GDM1 (cell line): ENCODE measurements around the gene CERS6.
A peak's percentile ranks its signal among the peaks of the same experiment; 100 is the strongest.

ENCODE experiments used
- DNase-seq: peaks from one replicate; lab custom pipeline; 2025; lab: John Stamatoyannopoulos, UW

Gene CERS6

DNA sequence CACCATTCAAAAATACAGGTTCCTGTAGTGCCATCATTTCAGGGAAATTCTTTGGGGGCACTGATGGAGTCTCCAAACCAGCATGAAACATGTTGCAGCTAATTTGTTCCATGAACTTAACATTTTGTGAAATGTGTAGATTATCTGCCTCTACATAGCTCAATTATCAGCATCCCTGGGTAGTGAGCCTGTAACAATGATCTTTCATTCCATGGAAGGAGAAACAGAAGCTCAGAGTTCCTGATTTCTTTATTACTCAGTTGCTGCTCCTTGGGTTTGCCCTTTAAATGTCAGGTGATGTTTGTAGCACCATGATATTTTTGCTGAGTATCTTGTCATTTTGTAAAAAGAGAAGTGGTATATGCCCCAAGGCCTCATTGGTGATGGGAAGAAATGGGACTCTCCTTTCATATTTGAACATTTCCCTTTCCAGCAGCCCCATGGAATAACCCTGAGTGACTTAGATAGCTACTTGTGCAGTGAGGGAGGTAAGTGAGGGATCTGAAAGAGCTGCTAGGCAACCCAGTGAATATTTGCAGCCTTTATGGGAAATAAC lies 146.9 kb downstream of the CERS6 start:
- DNase-seq, result no peak

DNA sequence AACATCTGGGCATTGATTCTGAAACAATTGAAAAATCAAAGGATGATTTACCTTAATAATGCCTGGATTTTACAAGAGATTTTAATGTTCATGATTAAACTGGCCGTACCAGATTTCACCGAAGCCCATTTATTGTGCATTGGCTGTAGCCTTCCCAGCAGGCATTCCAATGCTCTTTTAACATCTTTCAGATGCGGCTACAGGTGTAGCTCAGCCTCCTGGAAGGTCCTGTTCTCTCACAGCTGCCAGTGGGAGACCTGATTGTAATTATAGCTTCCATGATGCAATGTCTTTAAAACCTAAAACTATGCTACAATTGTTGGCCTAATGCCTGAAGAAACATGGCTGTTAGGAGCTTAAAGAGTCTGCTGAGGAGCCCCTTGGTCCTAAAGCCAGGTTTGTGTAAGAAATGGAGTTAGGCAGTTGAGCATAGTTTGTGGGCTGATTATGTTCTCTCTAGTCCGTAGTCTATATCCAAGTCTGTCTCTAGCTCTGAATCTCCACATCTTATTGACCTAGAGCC lies 147.4 kb downstream of the CERS6 start:
- no peak for DNase-seq

DNA sequence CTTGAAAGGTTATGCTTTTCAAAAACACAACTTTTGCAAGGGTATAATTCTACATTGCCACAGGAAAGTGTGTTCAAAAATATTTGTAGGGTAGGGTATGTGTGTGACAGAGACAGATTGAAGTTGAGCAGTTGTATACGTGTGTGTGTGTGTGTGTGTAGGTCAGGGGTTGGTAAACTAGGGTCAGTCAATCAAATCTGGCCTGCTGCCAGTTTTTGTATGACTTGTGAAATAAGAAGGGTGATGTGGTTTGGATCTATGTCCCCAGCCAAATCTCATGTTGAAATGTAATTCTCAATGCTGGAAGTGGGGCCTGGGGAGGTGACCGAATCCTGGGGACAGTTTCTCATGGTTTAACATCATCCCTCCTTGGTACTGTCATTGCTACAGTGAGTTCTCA lies 148.2 kb downstream of the CERS6 start:
- no peak for DNase-seq

DNA sequence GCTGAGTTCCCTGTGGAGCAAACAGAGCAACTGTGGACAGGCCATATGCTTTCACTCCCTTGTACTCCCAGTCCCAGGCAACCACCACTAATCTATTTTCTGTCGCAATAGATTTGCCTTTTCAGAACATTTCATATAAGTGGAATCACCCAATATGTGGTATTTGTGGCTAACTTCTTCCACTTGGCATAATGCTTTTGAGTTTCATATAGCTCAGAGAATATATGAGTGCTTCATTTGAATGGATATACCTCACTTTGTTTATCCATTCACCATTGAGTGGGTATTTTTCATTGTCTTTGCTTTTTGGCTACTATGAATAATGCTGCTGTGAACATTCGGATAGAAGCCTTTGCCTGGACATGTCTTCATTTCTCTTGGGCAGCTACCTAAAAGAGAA lies 151.9 kb downstream of the CERS6 start:
- no peak for DNase-seq

DNA sequence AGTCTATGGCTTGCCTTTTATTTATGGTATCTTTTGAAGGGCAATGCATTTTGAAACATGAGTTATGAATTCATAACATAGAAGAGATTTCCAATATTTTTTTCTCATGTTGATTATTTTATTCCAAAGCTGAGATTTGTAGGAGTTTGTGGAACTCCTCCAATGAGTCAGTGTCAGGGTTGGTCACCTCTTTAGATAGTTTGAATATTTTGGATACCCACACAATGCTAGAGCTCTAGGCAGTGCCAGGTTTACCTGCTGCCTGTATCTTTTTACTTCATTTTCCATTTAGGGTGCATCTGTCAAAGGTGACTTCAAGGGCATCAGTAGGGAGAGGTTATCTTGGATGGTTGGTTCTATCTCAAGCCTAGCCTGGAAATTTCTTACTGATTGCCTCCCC lies 152.7 kb downstream of the CERS6 start:
- DNase-seq, result no peak

DNA sequence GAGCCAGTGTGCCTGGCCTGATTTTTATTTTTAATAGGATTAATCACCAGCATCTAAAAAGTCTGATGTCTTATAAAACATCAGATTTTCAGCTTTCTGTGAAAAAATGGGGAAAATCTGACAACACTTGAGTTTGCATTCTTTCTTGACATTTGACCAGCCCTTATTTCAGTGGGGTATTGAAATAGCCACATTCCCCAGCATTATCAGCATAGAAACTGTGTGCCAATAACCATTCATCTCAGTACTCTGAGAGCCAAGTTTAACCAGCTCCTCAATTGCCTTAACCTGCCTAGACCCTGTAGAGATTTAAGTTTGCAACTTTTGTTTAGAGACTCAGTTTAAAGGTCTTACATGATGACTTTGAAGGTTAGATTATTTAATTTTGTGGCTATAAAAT lies 155.0 kb downstream of the CERS6 start:
- DNase-seq, result no peak

DNA sequence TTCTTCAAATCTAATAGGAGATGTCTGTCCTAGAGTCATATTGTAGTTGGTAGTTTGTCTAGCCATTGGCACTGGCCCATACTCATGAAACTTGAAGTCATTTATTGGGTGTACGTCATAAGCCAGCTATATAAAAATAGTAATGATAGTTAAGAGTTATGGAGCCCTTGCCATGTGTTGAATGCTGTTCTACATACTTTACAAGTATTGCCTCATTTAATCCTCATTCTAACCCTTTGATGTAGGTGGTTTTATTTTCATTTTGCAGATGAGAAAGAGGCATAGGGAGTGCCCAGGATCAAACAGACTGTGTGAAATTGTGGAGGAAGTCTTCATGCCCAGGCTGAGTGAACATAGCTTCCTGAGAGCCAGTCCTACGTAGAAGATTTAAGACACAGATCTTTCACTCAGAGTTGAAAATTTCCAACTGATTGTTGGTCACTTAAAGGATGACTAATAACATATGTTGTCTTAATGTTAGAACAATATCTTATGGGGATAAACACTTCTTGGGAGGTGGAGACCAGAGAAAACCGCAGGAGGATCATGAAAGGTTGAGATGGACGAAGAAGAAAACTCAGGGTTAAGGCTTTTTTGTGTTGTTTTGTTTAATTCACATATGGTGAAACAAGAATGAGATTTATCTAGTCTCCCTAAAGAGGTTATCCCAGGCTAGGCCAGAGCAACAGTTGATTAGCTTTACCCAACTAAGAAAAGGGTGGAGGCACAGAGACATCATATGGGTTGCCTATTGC lies 156.0 kb downstream of the CERS6 start:
- no peak for DNase-seq

DNA sequence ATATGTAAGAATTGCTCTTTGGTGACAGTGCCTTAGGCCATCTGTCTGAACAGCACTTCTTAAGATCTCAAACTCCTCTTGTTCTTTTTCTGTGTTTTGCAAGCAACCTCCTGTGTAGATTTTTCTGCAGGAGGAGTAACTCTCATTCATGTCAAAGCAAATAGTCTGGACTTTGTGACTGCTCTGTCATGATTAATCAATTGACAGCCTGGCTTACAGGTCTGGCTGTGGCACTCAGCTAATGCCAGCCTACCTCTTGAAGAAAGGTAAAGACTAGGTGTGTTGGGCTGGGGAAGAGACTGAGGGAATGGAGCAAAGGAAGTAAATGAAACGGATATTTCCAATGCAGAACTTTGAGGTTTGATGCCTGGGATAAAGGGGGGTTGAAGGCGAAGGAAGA lies 156.6 kb downstream of the CERS6 start:
- no peak for DNase-seq

DNA sequence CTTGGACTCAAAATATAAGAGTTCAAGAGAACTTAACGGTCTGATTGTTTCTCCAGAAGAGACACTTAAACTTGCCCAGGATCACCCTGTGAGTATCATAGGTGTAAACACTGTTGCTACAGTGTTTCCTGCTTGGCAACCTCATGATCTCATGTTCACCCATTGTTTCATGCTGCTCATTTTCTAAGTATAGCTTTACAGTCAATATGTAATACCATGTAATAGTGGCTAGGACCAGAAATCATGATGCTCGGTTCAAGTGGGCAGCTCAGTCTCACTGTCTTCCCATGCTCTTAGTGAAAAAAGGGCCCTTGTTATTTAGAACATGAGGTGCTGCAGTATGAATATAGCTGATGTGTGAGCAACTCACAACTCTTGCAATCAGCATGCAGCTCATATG lies 157.5 kb downstream of the CERS6 start:
- DNase-seq, result no peak

DNA sequence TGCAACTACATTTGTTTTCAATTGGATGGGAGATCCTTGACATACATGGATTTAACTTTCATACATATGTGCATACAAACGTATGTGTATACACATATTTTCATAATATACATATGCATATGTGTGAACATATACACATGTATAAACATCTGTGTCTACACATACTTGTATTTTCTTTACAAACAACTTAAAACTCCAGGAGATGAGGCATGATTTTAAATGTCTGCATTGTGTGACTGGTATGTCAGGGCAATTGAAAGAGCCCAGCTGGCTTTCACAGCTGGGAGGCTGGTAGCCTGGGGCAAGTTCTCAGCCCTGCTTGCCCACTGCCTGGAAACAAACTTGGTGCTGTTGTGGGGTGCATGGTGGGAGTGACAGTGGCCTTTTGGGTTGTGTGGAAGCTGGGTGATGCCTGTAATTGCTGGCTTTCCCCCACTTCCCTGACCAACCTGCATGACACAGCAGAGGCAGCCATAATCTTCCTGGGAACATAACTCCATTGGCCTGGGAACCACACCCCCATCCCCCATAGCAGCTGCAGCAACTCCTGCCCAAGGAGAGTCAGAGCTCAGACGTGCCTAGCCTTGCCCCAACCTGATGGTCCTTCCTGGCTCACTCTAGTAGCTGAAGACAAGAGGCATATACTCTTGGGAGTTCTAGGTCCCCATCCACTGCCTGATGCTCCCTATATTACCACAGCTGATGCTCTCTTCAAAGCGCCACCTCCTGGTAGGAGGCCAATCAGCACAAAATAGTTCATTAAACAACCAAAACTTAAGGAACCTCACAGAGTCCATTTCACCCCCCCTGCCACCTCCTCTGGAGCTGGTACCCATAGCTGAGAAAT lies 158.3 kb downstream of the CERS6 start:
- no peak for DNase-seq

DNA sequence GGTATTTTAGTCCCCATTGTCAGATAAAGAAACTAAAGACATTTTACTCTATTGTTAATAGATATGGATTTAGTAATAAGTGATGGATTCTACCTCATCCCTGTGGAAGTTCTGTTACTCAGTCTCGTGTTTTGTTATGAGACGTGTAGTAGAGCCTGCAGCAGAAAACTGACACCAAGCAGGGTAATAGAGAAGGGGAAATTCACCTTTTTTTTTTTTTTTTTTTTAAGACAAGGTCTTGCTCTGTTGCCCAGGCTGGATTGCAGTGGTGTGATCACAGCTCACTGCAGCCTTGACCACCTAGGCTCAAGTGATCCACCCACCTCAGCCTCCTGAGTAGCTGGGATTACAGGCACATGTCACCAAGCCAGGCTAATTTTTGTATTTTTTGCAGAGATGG lies 164.5 kb downstream of the CERS6 start:
- no peak for DNase-seq

DNA sequence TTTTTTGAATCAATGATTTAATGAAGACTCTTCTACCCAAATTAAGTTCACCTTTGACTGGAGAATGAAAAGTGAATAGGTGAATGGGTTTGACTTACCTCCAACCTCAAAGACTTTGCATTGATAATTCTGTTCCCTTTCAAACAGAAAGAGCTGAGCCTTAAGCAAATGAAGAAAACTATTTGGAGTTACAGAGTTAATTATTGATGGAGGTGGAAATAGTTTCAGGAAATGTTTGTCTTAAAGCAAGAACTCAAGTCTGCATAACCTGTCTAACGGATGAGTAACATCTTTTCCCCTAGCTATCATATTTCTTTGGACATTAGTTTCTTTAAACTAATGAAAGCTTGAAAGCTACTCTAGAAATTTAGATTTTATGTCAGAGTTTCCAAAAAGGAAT lies 166.5 kb downstream of the CERS6 start:
- DNase-seq, result no peak

DNA sequence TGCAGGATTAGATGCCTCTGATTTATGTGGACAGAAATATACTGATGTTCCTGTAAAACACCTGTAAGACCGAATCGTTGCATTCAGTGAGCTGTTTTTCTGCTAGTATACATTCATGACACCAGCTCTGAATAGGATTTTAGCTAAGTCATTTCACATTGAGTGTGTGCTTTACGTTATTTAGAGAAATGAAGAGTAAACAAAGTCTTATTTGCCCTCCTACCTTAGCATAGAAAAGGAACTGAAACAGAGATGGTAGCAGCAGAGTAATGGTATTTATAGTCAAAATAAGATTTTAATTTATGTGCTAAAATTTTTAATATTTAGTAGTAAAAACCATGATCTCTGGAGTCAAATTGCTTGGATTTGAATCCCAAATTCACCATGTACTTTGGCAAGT lies 168.0 kb downstream of the CERS6 start:
- DNase-seq, result no peak

DNA sequence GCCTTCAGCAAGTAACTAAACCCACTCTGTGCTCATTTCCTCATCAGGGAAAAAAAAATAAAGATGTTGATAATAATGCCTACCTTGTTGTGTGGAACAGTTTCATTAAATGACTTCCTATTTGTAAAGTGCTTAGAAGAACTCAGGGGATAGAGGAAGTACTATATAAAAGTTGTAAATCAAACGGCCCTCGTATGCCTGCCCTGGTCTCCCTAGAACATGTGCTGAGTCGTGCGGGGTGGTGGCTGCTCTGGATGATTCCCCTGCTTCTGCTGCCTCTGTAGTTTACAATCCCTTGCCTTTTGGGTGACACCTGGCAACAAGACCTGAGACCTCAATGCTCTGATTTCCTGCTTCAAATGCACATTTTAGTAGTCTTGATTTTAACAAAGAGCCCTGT lies 170.0 kb downstream of the CERS6 start:
- peak; percentile 33 for DNase-seq

DNA sequence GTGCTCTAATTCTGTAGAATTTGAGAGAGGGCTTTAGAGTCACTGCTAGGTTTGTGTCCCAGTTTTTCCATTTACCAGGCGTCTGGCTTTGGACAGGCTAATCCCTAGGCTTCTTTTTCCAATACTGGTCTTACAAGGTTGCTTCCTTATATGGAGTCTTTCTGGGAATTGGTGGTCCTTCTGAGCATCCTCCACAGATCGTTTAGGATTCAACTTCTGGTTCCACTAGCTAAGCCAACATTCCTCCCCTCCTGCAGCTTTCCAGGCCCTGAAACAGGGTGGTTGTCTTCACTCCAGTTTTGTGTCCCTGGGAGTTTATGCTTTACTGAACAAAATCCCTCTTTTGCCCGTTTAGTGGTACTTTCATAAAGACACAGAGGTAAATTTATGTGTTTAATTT lies 170.6 kb downstream of the CERS6 start:
- no peak for DNase-seq

DNA sequence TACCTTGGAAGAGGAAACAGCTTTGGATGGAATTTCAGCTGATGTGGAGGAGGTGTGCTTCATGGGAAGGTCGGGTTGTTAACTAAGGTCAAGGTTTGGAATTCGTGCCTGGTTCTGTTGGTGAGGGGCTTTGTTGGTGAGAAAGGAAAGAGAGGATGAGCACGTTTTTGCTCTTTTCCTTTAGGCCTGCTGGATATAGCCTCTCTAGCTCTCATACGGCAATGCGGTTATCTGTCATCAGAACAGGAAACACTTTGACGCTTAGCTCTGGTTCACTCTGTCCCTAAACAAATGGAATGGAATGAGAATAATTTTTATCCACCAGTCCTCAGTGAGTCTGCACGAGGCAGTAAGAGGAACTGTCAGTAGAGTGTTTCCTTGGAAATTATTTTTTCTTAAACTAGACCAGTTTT lies 176.6 kb downstream of the CERS6 start:
- peak; percentile 85 for DNase-seq

DNA sequence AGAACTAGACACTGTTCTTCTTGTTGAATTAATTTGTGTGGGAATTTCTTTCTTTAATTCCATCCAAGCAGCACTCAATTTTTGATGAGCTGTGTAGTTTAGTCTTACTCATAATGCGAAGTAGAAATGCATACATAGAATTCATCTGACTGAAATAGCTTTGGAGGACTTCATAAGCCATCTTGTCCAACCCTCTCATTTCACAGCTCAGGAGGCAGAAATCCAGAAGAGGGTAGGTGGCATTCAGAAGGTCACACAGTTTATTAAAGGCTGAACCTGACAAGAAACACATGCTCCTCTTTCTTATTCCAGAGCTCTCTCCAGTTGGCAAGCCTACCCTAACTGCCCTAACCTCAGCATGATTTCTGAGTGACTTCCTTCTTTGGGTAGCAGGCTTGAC lies 177.1 kb downstream of the CERS6 start:
- peak; percentile 13 for DNase-seq

DNA sequence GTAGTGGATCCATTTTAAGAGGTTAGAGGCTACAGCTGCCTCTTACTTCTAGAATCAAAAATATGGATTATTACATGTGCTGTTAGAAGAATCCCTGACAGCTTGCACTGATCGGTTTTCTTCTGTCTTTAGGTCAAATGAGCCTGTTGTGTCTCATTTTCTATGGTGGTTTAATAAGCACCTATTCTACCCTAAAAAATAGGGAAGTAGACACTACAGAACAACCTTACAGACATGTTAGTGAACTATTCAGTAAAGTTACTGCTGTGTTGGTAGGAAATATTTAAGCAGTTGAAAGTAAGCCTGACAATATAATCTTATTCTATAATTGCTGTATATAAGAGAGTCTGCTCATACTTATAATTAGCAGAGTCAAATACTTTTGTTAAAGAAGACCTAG lies 177.8 kb downstream of the CERS6 start:
- no peak for DNase-seq

DNA sequence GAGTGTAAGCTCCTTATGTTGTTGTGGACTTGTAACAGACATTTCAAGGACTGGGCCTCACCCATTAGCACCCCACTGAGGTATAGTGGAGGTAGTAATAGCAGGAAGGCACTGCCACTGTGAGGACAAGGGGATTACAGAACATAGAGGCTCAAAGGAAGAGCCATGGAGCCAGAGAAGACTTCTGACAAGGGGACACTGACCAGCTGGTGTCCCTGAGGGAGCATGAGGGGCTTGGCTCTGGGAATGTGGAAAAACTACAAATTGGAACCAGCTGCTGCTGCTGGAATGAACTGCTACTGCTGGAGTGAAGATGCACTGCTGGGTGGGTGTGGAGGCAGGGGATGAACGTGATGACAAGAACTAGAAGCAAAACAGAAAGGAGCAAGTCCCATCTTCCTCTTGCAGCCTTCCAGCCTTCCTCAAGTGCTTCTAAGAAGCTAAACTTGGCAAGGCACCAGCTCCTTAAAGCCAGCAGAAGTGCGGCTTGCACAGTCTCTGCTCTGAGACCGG lies 179.0 kb downstream of the CERS6 start:
- DNase-seq, result peak; percentile 69

DNA sequence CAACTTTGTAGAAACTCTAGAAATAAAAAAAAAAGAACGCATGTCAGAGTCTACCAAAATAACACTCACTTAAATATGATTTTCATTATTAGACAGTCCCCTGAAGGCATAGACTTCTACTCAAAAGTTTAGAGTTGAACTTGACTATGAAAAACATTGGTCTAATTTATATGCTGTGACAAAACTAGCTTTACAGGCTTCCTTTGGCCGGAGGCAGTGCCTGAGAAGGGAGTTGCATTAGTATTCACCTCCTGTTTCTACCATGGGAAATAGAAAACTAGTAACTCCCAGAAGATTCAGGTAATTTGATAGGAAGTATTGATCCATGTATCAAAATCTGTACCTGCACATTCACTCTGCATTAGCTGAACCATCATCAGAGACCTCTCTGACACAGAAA lies 182.9 kb downstream of the CERS6 start:
- no peak for DNase-seq

DNA sequence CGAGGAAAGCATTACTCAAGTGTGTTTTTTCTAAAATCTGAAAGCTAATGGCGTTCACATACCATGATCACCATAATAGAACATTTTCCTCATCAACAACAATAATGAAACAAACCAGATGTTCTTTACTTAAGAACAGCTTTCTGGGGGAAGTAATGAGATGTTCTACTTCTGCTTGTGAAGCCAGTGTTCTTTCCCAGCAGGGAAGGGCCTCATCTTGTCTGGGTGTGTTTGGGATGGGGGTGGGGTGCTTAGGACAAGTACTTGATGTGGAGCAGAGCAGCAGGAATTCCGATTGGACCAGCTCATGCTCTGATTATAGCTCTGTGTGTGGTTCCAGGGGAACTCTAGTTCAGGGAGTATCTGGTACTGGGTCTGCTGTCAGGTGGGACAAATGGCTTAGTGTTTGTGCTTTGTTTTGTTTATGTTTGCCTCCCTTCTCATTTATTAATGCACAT lies 183.4 kb downstream of the CERS6 start:
- DNase-seq, result no peak

DNA sequence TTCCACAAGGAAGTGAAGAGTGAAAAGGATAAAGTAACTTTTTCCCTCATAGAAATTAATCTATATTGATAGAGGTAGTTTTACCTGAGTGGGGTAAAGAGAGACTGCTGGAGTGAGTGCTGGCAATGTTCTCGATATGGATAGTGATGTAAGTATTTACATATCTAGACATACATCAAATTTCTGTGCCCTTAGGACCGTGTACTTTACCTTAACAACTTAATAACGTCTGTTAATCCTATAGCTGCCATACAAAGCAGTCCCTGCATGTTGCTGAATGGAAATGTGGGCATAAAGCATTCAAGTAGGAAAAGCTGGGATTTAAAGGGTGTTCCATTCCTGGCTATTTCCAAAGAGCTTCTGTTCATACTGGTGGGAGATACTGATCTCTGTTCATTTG lies 184.0 kb downstream of the CERS6 start:
- no peak for DNase-seq

DNA sequence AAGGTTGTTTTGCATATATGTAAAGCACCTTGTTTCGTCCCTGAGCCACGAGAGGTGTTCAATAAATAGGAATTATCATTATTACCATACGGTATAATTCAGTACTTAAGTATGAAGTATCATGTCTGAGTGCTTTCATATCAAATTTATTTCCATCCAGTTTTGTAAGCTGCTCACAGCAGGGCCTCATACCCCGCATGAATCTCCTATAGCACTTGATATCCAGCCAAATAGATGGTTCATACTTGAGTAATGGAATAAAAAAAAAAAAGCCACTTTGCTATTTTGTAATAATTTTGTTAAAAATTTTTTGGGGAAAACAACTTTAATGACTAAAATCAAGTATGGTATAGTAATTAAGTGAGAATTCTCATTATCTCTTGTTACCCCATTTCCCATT lies 185.6 kb downstream of the CERS6 start:
- no peak for DNase-seq
